Immature natural killer cell (primary cell): Measurements from ENCODE around the gene RHOXF1. TPM values are rescaled to one million over a fixed set of nuclear protein-coding genes. Genes with fewer than 3 reads are reported as not detected.
"Not testable (repeated sequence)": the region's sequence is repeated elsewhere in the genome, so short reads cannot be mapped to it uniquely, and the experiment has no call there.

Experiments
- DNase-seq, 3 donors: peaks; one replicate each; pipeline ENCODE4 v3.0.0; 2022; ENCODE audit warnings: mixed read lengths in 1 of 3
- H3K27ac Mint-ChIP-seq, 6 donors: one replicate each; pipeline ENCODE4 v1.8.0; 2020; ENCODE audit warnings: mixed read lengths in 6 of 6, mild to moderate bottlenecking in 5 of 6, inconsistent platforms in 4 of 6, moderate library complexity in 3 of 6
- H3K27me3 Mint-ChIP-seq, 3 donors: one replicate each; pipeline ENCODE4 v1.8.0; 2020 to 2021; ENCODE audit warnings: low read depth in 3 of 3, mild to moderate bottlenecking in 3 of 3, mixed read lengths in 3 of 3, moderate library complexity in 3 of 3, inconsistent platforms in 1 of 3
- H3K36me3 Mint-ChIP-seq, 3 donors: one replicate each; pipeline ENCODE4 v1.8.0; 2020; ENCODE audit warnings: mixed read lengths in 3 of 3, inconsistent platforms in 2 of 3, mild to moderate bottlenecking in 2 of 3
- H3K4me1 Mint-ChIP-seq, 2 donors: one replicate each; pipeline ENCODE4 v1.8.0; 2020; ENCODE audit warnings: inconsistent platforms in 2 of 2, mild to moderate bottlenecking in 2 of 2, mixed read lengths in 2 of 2, moderate library complexity in 1 of 2
- H3K4me3 Mint-ChIP-seq, 5 donors: one replicate each; pipeline ENCODE4 v1.8.0; 2020; ENCODE audit warnings: mild to moderate bottlenecking in 5 of 5, mixed read lengths in 5 of 5, inconsistent platforms in 3 of 5, moderate library complexity in 3 of 5
- H3K9me3 Mint-ChIP-seq, 6 donors: one replicate each; pipeline ENCODE4 v1.8.0; 2020; ENCODE audit warnings: mild to moderate bottlenecking in 6 of 6, mixed read lengths in 6 of 6, inconsistent platforms in 4 of 6, moderate library complexity in 3 of 6
- polyA plus RNA-seq, 3 donors: library from polyadenylated mRNA; unstranded; fragments of 300-500 nt; fragmentation: Illumina TruSeq; gene quantifications; one replicate each; pipeline ENCODE4 v1.2.3, GENCODE V29; 2021

Gene RHOXF1
- polyA plus RNA-seq, 3 donors from 2014 or later = not detected

GRCh38 chrX:120125444-120125843 lies 9.7 kb upstream of the RHOXF1 start:
- Mint-ChIP-seq H3K4me3 (no peak overlapping the region), H3K27ac (peak overlapping the region in 1 of 6 donors; percentile 19), H3K36me3 (no peaks in the 10 kb centered on the region), H3K4me1 (peaks cover 0 to 6% of the 10 kb centered on the region in 2 donors), H3K9me3 (no peaks in the 10 kb centered on the region), H3K27me3 (peaks cover 0 to 2% (median 1%) of the 10 kb centered on the region in 3 donors)
- no peak for DNase-seq

- DNase-seq = no peak
- Mint-ChIP-seq H3K27ac (no peak overlapping the region), H3K4me3 (no peak overlapping the region), H3K9me3 (no peaks in the 10 kb centered on the region), H3K4me1 (no peaks in the 10 kb centered on the region), H3K36me3 (peaks cover 0 to 3% (median 0%) of the 10 kb centered on the region in 3 donors), H3K27me3 (peaks cover 0 to 3% (median 2%) of the 10 kb centered on the region in 3 donors)
These were observed 4.5 kb upstream of the RHOXF1 start for GRCh38 chrX:120120223-120120622.

- Mint-ChIP-seq H3K4me3 (no peak overlapping the region), H3K36me3 (no peaks in the 10 kb centered on the region), H3K4me1 (no peaks in the 10 kb centered on the region)
These were observed 4.1 kb downstream of the RHOXF1 start for GRCh38 chrX:120111611-120112010.

GRCh38 chrX:120109378-120109777 lies 6.3 kb downstream of the RHOXF1 start:
- Mint-ChIP-seq H3K4me3 (no peak overlapping the region), H3K4me1 (no peaks in the 10 kb centered on the region), H3K27me3 (peaks cover 0 to 1% (median 0%) of the 10 kb centered on the region in 3 donors), H3K9me3 (peaks cover 0 to 3% (median 0%) of the 10 kb centered on the region in 6 donors), H3K27ac (no peak overlapping the region), H3K36me3 (no peaks in the 10 kb centered on the region)
- no peak for DNase-seq

More at GRCh38 chrX:120111611-120112010, 4.1 kb downstream of the RHOXF1 start:
- Mint-ChIP-seq H3K27ac (no peak overlapping the region), H3K9me3 (no peaks in the 10 kb centered on the region), H3K27me3 (peaks cover 0 to 2% (median 0%) of the 10 kb centered on the region in 3 donors)
- DNase-seq = no peak

GRCh38 chrX:120104707-120105106 lies 11.0 kb downstream of the RHOXF1 start:
- not testable (repeated sequence) for DNase-seq, H3K4me1 Mint-ChIP-seq, H3K27me3 Mint-ChIP-seq, H3K4me3 Mint-ChIP-seq, H3K27ac Mint-ChIP-seq
- H3K9me3 Mint-ChIP-seq = peaks cover 10 to 34% (median 24%) of the 10 kb centered on the region in 6 donors
- peaks cover 0 to 11% (median 3%) of the 10 kb centered on the region in 3 donors for H3K36me3 Mint-ChIP-seq

- Mint-ChIP-seq H3K36me3 (peaks cover 0 to 11% (median 3%) of the 10 kb centered on the region in 3 donors), H3K9me3 (peaks cover 10 to 34% (median 24%) of the 10 kb centered on the region in 6 donors)
- not testable (repeated sequence) for H3K27ac Mint-ChIP-seq, H3K27me3 Mint-ChIP-seq, H3K4me3 Mint-ChIP-seq, H3K4me1 Mint-ChIP-seq, DNase-seq
These were observed 14.7 kb downstream of the RHOXF1 start for GRCh38 chrX:120101057-120101456.

GRCh38 chrX:120090208-120090607 lies 25.5 kb downstream of the RHOXF1 start:
- Mint-ChIP-seq H3K9me3 (no peaks in the 10 kb centered on the region), H3K27ac (no peak overlapping the region), H3K4me3 (no peak overlapping the region)

GRCh38 chrX:120087289-120088017 lies 28.3 kb downstream of the RHOXF1 start:
- Mint-ChIP-seq H3K4me1 (no peaks in the 10 kb centered on the region), H3K27ac (peak overlapping the region in 1 of 6 donors; percentile 24)

More at GRCh38 chrX:120090208-120090607, 25.5 kb downstream of the RHOXF1 start:
- DNase-seq = no peak
- Mint-ChIP-seq H3K36me3 (no peaks in the 10 kb centered on the region), H3K27me3 (peaks cover 0 to 5% (median 0%) of the 10 kb centered on the region in 3 donors), H3K4me1 (no peaks in the 10 kb centered on the region)

GRCh38 chrX:120085553-120086185 lies 30.0 kb downstream of the RHOXF1 start:
- not testable (repeated sequence) for DNase-seq, H3K4me3 Mint-ChIP-seq, H3K36me3 Mint-ChIP-seq, H3K9me3 Mint-ChIP-seq, H3K4me1 Mint-ChIP-seq, H3K27me3 Mint-ChIP-seq, H3K27ac Mint-ChIP-seq

More at GRCh38 chrX:120087289-120088017, 28.3 kb downstream of the RHOXF1 start:
- no peak for DNase-seq
- peaks cover 0 to 5% (median 0%) of the 10 kb centered on the region in 3 donors for H3K27me3 Mint-ChIP-seq
- no peaks in the 10 kb centered on the region for H3K36me3 Mint-ChIP-seq
- no peaks in the 10 kb centered on the region for H3K9me3 Mint-ChIP-seq
- H3K4me3 Mint-ChIP-seq = no peak overlapping the region

- not testable (repeated sequence) for H3K27ac Mint-ChIP-seq, H3K4me1 Mint-ChIP-seq
These were observed 38.1 kb downstream of the RHOXF1 start, which contains the start of gene RHOXF2B for GRCh38 chrX:120077590-120077989. TSS of gene RHOXF2B (minus strand) at chrX:120077690. CDS start at chrX:120077552, 138 bp downstream.

GRCh38 chrX:120066169-120066568 lies 49.5 kb downstream of the RHOXF1 start:
- not testable (repeated sequence) for H3K27me3 Mint-ChIP-seq, H3K9me3 Mint-ChIP-seq, H3K36me3 Mint-ChIP-seq, H3K4me1 Mint-ChIP-seq, H3K4me3 Mint-ChIP-seq, H3K27ac Mint-ChIP-seq, DNase-seq

More at GRCh38 chrX:120077590-120077989, 38.1 kb downstream of the RHOXF1 start, which contains the start of gene RHOXF2B:
- not testable (repeated sequence) for H3K36me3 Mint-ChIP-seq, H3K4me3 Mint-ChIP-seq, H3K27me3 Mint-ChIP-seq, H3K9me3 Mint-ChIP-seq, DNase-seq

Other genes with a start within 250 kb of the RHOXF1 start
- gene RNF113A, start 244.2 kb downstream of the RHOXF1 start, polyA plus RNA-seq = 10 to 100 TPM; 69.9 to 83.8 (median 72.7) TPM
- gene NDUFA1, start 244.1 kb downstream of the RHOXF1 start, polyA plus RNA-seq = 100 to 1,000 TPM; 274 to 448 (median 365) TPM
- gene AKAP14, start 220.0 kb downstream of the RHOXF1 start, polyA plus RNA-seq = not detected
- 1 to 10 TPM; 1.3 to 4.7 (median 1.8) TPM for gene NKAP, start 172.2 kb downstream of the RHOXF1 start, polyA plus RNA-seq
- gene RHOXF2B, start 38.2 kb downstream of the RHOXF1 start, polyA plus RNA-seq = not detected
- under 1 TPM in 1 of 3 donors, not detected in 2; 0.12 TPM for gene RHOXF2, start 42.7 kb upstream of the RHOXF1 start, polyA plus RNA-seq
- gene ZBTB33, start 134.9 kb upstream of the RHOXF1 start, polyA plus RNA-seq = 10 to 100 TPM in 1 of 3 donors, 1 to 10 TPM in 2; 7.3 to 13.6 (median 9.1) TPM
- gene TMEM255A, start 195.5 kb upstream of the RHOXF1 start, polyA plus RNA-seq = 1 to 10 TPM in 1 of 3 donors, under 1 TPM in 1, not detected in 1; 0.96 to 4.0 TPM
- gene ATP1B4, start 246.2 kb upstream of the RHOXF1 start, polyA plus RNA-seq = not detected